Embryonic facial prominence (tissue), 1 donor: ENCODE measurements around the gene SRGAP2.
"Not testable (repeated sequence)": the region's sequence is repeated elsewhere in the genome, so short reads cannot be mapped to it uniquely, and the experiment has no call there.

Experiments
- DNase-seq: peaks from one replicate; pipeline ENCODE4 v3.0.0-alpha.2; 2016; ENCODE audit errors: extremely low spot score

The SRGAP2 gene

GRCh38 chr1:206203364-206204158 is at the start of gene SRGAP2:
SRGAP2 (plus strand) TSS chr1:206203541; CDS start chr1:206205971, 2,430 bp downstream.
- peak; percentile 16 for DNase-seq

GRCh38 chr1:206167350-206168029 is 35.9 kb upstream of the SRGAP2 start:
- DNase-seq = not testable (repeated sequence)

- not testable (repeated sequence) for DNase-seq
Measured at GRCh38 chr1:206169794-206170193, 33.5 kb upstream of the SRGAP2 start.

GRCh38 chr1:206173110-206173719 is 30.1 kb upstream of the SRGAP2 start:
- not testable (repeated sequence) for DNase-seq

GRCh38 chr1:206174182-206174868 is 29.0 kb upstream of the SRGAP2 start:
- not testable (repeated sequence) for DNase-seq

- not testable (repeated sequence) for DNase-seq
Measured at GRCh38 chr1:206175459-206176113, 27.8 kb upstream of the SRGAP2 start.

GRCh38 chr1:206176114-206176502 is 27.2 kb upstream of the SRGAP2 start:
- not testable (repeated sequence) for DNase-seq

- DNase-seq = not testable (repeated sequence)
Measured at GRCh38 chr1:206178061-206178989, 25.0 kb upstream of the SRGAP2 start.

- DNase-seq = not testable (repeated sequence)
Measured at GRCh38 chr1:206179666-206180065, 23.7 kb upstream of the SRGAP2 start.

- DNase-seq = peak; percentile 5
Measured at GRCh38 chr1:206182368-206183317, 20.7 kb upstream of the SRGAP2 start.

GRCh38 chr1:206183788-206184187 is 19.6 kb upstream of the SRGAP2 start:
- DNase-seq = not testable (repeated sequence)

GRCh38 chr1:206185778-206186177 is 17.6 kb upstream of the SRGAP2 start:
- DNase-seq = not testable (repeated sequence)

GRCh38 chr1:206186826-206187225 is 16.5 kb upstream of the SRGAP2 start:
- peak; percentile 4 for DNase-seq

GRCh38 chr1:206195182-206195581 is 8.2 kb upstream of the SRGAP2 start:
- DNase-seq = not testable (repeated sequence)

- DNase-seq = not testable (repeated sequence)
Measured at GRCh38 chr1:206196748-206197424, 6.5 kb upstream of the SRGAP2 start.

- peak; percentile 100 for DNase-seq
Measured at GRCh38 chr1:206202789-206203363, 465 bp upstream of the SRGAP2 start, which contains the start of gene FAM72A. FAM72A (minus strand) TSS chr1:206202839; CDS start chr1:206202025, 814 bp downstream.

GRCh38 chr1:206204159-206204511 is 794 bp downstream of the SRGAP2 start:
- DNase-seq = not testable (repeated sequence)

- DNase-seq = peak; percentile 1
Measured at GRCh38 chr1:206204871-206205270, 1.5 kb downstream of the SRGAP2 start.
